Measurements from ENCODE around the gene SH3BGRL2. TPM values are rescaled to one million over a fixed set of nuclear protein-coding genes. Genes with fewer than 3 reads are reported as not detected.

SH3BGRL2 gene
- total RNA-seq, 4 donors from 2014 or later = 54.7 to 177 (median 128) TPM

GRCh38 chr6:79665725-79666551 lies 34.8 kb downstream of the SH3BGRL2 start:
- intact Hi-C loops (cut with DNase I; ENCODE audit: low total_unique reads) = no loop called here
- no peaks in the 10 kb centered on the region for H3K36me3 ChIP-seq
- H3K27me3 ChIP-seq = no peaks in the 10 kb centered on the region
- H3K27ac ChIP-seq = no peak overlapping the region
- peaks cover 0 to 41% (median 16%) of the 10 kb centered on the region in 4 donors for H3K4me1 ChIP-seq
- in situ Hi-C loops (cut with MboI; ENCODE audit: low pct_ligation_motif_present in 1 of 4, low pct_unique_long_range_greater_than_20kb in 1 of 4, low sequenced_read_pairs in 3 of 4) = no loop called here
- TF ChIP-seq POLR2AphosphoS5 (IDR thresholded peaks at IDR 0.05) (no peak), POLR2A (IDR thresholded peaks at IDR 0.05) (no peak), EP300 (IDR thresholded peaks at IDR 0.05; ENCODE audit: low read depth) (no peak)
- TF ChIP-seq, protein P1, sequence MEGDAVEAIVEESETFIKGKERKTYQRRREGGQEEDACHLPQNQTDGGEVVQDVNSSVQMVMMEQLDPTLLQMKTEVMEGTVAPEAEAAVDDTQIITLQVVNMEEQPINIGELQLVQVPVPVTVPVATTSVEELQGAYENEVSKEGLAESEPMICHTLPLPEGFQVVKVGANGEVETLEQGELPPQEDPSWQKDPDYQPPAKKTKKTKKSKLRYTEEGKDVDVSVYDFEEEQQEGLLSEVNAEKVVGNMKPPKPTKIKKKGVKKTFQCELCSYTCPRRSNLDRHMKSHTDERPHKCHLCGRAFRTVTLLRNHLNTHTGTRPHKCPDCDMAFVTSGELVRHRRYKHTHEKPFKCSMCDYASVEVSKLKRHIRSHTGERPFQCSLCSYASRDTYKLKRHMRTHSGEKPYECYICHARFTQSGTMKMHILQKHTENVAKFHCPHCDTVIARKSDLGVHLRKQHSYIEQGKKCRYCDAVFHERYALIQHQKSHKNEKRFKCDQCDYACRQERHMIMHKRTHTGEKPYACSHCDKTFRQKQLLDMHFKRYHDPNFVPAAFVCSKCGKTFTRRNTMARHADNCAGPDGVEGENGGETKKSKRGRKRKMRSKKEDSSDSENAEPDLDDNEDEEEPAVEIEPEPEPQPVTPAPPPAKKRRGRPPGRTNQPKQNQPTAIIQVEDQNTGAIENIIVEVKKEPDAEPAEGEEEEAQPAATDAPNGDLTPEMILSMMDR (IDR thresholded peaks at IDR 0.05) = no peak
- no peak overlapping the region for H3K4me3 ChIP-seq
- WGBS, 2 donors (ENCODE audit: low coverage in 1 of 2) = 66% methylated on average over 4 of the region's 4 CpGs; no CpG with 5 or more reads in 1 of the 2 donors
- DNase-seq = no peak
- H3K9me3 ChIP-seq = no peaks in the 10 kb centered on the region

DNA sequence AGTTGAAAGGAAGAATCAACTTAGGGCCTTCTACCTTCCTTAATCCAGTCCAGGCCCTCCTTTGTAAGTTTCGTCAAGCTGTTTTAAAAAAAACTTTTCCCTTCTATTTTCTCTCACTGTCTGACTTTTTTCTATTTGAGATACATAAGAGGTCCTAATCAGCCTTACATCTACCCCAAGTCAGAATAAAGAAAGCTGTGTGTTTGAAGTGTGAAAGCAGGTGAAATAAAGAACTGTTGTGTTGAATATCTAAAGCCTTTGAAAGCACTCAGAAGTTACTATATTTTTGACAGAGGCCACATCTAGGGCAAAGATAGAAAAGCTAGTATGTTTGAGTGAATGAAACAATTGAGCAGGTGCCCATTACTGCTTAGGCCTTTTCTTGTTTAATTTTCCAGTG lies 35.5 kb downstream of the SH3BGRL2 start:
- in situ Hi-C loops (cut with MboI; ENCODE audit: low pct_ligation_motif_present in 1 of 4, low pct_unique_long_range_greater_than_20kb in 1 of 4, low sequenced_read_pairs in 3 of 4) = no loop called here
- H3K9me3 ChIP-seq = no peaks in the 10 kb centered on the region
- intact Hi-C loops (cut with DNase I; ENCODE audit: low total_unique reads) = no loop called here
- TF ChIP-seq EP300 (IDR thresholded peaks at IDR 0.05; ENCODE audit: low read depth) = no peak
- TF ChIP-seq, protein P1 (IDR thresholded peaks at IDR 0.05) = no peak
- TF ChIP-seq POLR2A (IDR thresholded peaks at IDR 0.05) = no peak
- no peak for TF ChIP-seq POLR2AphosphoS5 (IDR thresholded peaks at IDR 0.05)
- H3K4me1 ChIP-seq = peaks cover 0 to 48% (median 20%) of the 10 kb centered on the region in 4 donors
- H3K36me3 ChIP-seq = no peaks in the 10 kb centered on the region
- no peaks in the 10 kb centered on the region for H3K27me3 ChIP-seq
- no peak overlapping the region for H3K27ac ChIP-seq
- WGBS, 2 donors (ENCODE audit: low coverage in 1 of 2) = 78 to 83% methylated on average over 1 of the region's 1 CpG
- DNase-seq = no peak
- no peak overlapping the region for H3K4me3 ChIP-seq

- in situ Hi-C loops (cut with MboI; ENCODE audit: low pct_ligation_motif_present in 1 of 4, low pct_unique_long_range_greater_than_20kb in 1 of 4, low sequenced_read_pairs in 3 of 4) (no loop called here), intact Hi-C loops (cut with DNase I; ENCODE audit: low total_unique reads) (no loop called here)
- no peak for TF ChIP-seq POLR2A (IDR thresholded peaks at IDR 0.05)
- no peak for TF ChIP-seq EP300 (IDR thresholded peaks at IDR 0.05; ENCODE audit: low read depth)
- no peak for TF ChIP-seq POLR2AphosphoS5 (IDR thresholded peaks at IDR 0.05)
- TF ChIP-seq, protein P1 (IDR thresholded peaks at IDR 0.05) = no peak
- 50 to 59% methylated on average over 1 to 5 of the region's 5 CpGs for WGBS, 2 donors (ENCODE audit: low coverage in 1 of 2)
- Histone ChIP-seq H3K4me1 (peaks cover 0 to 58% (median 29%) of the 10 kb centered on the region in 4 donors), H3K4me3 (no peak overlapping the region), H3K36me3 (no peaks in the 10 kb centered on the region), H3K27me3 (no peaks in the 10 kb centered on the region), H3K27ac (peak overlapping the region in 3 of 4 donors; percentile 3 to 35 (median 30)), H3K9me3 (no peaks in the 10 kb centered on the region)
- peak; percentile 22 for DNase-seq
Measured at GRCh38 chr6:79668381-79668780, 37.3 kb downstream of the SH3BGRL2 start.

- DNase-seq = no peak
- peak overlapping the region; percentile 70 to 86 (median 84) for H3K27ac ChIP-seq
- in situ Hi-C loops (cut with MboI; ENCODE audit: low pct_ligation_motif_present in 1 of 4, low pct_unique_long_range_greater_than_20kb in 1 of 4, low sequenced_read_pairs in 3 of 4) (no loop called here), intact Hi-C loops (cut with DNase I; ENCODE audit: low total_unique reads) (no loop called here)
- 78 to 87% methylated on average over 1 of the region's 1 CpG for WGBS, 2 donors (ENCODE audit: low coverage in 1 of 2)
- TF ChIP-seq, protein P1 (IDR thresholded peaks at IDR 0.05) = no peak
- no peak for TF ChIP-seq POLR2AphosphoS5 (IDR thresholded peaks at IDR 0.05)
- no peak for TF ChIP-seq EP300 (IDR thresholded peaks at IDR 0.05; ENCODE audit: low read depth)
- TF ChIP-seq POLR2A (IDR thresholded peaks at IDR 0.05) = no peak
- no peak overlapping the region for H3K4me3 ChIP-seq
- H3K27me3 ChIP-seq = no peaks in the 10 kb centered on the region
- H3K36me3 ChIP-seq = peaks cover 0 to 8% (median 0%) of the 10 kb centered on the region in 4 donors
- peaks cover 0 to 51% (median 24%) of the 10 kb centered on the region in 4 donors for H3K4me1 ChIP-seq
- H3K9me3 ChIP-seq = no peaks in the 10 kb centered on the region
Measured at GRCh38 chr6:79669766-79670165, 38.6 kb downstream of the SH3BGRL2 start.
